Stimulated activated CD8-positive, alpha-beta memory T cell treated with anti-CD3 and anti-CD28 coated beads, Interleukin-7, amount 100 ng/mL, for 4 hours (primary cell): ENCODE results near the gene PPIL1.

Experiments
- DNase-seq, 2 donors: peaks; one replicate each; pipeline ENCODE4 v3.0.0-alpha.2; 2020; ENCODE audit warnings: low read depth in 2 of 2

PPIL1 gene

DNA sequence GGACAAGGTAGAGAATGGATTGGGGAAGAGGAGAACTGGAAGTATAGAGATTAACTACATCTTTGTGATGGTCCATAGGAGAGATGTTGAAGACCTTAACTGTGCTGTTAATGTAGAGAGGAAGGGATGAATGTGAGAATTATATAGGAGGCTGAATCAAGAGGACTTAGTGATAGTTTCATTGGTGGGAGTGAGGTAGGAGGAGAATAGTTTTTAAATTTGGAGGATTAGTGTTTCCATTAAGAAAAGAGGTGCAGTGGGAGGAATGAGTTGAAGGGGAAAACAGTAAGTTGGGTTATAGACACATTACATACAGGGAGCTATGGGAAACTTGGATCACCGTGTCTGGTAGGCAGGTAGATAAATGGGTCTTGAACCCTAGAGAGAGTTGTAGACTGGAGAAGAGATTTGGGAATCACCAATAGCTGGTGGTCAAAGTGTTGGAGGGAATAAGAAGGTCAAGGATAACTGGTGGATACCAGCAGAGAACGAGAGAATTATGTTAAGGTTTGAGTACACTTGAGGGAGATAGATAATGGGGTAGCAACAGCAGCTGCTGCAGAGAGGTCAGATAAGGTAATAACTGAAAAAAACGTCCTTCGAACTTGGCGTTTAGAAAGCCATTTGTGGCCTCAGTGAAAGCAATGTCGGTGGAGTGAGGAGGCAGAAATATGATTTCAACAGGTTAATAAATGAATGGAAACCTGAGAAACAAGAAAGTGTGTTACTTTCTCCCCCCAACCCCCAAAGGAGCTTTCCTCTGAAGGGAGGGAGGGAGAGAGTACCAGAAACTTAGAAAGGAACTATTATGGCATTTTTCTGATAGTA, 14.3 kb upstream of the PPIL1 start:
- no peak for DNase-seq

DNA sequence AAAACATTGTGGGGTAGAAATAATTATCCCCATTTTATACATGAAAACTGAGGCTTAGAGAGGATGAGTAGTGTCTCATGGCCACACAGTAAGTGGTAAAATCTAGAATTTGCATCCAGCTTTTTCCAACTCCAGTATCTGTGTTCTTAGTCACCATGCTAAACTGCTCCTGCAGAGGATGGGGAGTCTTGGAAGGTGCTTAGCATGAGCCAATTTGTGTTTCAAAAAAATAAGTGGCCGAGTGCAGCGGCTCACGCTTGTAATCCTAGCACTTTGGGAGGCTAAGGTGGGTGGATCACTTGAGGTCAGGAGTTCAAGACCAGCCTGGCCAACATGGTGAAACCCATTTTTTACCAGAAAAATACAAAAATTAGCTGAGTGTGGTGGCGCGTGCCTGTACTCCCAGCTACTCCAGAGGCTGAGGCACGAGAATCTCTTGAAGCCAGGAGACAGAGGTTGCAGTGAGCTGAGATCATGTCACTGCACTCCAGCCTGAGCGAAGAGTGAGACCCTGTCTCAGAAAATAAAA, 13.6 kb upstream of the PPIL1 start:
- no peak for DNase-seq

DNA sequence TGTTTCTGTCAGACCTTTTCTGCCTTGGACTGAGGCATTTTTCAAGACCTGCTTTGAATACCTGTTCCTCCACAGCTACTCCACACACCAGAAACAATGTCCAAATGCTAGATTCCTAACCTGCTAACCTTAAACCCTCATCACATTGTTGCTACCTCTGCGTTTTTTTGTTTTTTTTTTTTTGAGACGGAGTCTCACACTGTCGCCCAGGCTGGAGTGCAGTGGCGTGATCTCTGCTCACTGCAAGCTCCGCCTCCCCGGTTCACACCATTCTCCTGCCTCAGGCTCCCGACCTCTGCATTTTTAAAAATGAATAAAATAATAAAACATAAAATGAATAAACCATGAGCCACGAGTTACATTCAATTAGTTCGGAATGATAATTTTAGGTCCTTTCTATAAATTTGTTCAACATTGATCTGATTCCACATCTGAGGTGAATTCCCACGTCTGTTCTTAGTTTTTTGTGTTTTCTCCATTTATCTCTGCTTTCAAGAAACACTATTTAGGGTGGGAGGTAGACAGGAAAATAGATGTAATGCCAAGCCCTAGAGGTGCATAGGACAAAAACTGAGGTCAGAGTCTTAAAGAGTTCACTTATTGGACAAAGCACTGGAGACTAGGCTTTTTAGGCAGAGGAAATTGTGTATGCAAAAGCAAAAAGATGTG, 12.5 kb upstream of the PPIL1 start:
- no peak for DNase-seq

DNA sequence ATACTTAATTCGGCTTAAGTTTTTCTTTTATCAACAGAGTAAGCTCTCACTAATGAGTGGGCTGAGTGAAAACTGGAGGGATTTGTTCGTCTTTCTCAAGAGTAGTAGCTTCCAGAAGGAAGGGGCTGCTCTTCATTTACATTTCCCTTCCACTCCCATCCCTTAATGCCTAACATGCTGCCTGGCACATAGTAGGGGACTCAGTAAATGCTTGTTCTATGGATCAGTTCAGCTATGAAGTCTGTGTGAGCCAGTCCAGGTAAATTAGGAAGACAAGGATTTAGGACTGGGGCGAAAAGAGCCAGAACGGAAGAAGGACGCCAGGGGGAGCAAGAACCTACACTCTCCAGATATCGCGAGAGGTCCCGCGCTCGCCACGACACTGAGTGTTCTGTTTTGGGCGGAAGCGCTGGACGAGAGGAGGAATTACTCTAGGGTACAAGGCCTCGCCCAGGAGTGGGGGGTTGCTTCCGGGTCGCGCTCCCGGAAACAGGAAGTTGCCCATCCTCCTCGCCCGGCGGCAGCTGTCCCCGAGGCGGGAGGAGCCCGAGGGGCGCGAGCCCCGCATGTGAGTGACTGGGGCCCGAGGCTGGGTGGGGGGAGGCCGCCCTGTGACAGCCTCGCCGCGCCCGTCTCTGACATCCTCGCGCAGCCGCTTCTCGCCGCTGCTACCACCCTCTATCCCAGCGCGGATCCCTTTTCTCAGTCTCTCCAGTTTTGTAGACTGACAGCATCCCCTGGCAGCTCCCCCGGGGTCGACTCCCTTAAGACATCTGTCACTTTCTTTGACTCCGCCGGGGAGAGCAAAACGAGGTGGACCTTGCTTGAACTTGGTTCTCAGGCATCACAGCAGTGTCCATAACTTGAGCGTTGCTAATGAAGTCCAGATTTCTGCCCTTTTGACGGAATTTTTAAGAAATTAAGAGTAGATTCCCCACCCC, 11.1 kb upstream of the PPIL1 start, which contains the start of gene C6orf89:
TSS of gene C6orf89 (plus strand) at position 492 of the 941 bp plus-strand sequence. CDS start 13,493 bp downstream, outside the sequence.
- DNase-seq: peak; percentile 95 to 98

DNA sequence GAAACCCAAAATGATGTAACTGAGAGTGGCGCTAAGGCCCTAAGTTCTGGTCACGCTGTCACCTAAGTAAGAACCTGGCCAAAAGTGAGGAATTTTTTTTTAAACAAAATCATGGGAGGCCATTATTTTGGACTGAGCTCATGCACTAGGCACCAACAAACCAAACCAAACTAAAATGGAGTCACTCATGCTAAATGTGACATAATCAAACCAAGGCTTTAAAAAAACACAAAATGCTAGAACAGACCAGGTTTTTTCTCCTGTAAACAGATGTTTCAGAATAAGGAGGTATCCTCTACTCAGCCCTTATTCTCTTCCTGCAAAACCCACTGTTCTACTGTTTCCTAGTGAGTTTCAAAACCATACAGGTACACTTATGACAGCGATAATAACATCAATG, 10.0 kb upstream of the PPIL1 start:
- DNase-seq: no peak

DNA sequence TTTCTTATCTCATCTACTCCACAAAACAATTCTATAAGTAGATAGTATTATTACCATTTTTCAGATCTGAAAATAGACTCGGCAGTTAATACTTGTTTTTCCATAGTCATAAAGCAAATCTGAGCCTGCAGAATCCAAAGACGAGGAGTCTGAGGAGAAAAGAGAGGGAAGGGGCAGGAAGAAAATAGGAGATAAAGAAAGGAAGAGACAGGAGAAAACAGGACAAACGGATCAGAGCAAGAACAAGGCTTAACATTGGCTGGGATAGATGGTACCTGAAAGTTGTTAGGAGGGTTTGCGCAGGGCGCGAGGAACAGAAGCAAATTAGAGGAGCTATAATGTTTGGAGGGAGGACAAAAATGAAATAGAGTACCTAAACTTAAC, 639 bp upstream of the PPIL1 start:
- DNase-seq: no peak

DNA sequence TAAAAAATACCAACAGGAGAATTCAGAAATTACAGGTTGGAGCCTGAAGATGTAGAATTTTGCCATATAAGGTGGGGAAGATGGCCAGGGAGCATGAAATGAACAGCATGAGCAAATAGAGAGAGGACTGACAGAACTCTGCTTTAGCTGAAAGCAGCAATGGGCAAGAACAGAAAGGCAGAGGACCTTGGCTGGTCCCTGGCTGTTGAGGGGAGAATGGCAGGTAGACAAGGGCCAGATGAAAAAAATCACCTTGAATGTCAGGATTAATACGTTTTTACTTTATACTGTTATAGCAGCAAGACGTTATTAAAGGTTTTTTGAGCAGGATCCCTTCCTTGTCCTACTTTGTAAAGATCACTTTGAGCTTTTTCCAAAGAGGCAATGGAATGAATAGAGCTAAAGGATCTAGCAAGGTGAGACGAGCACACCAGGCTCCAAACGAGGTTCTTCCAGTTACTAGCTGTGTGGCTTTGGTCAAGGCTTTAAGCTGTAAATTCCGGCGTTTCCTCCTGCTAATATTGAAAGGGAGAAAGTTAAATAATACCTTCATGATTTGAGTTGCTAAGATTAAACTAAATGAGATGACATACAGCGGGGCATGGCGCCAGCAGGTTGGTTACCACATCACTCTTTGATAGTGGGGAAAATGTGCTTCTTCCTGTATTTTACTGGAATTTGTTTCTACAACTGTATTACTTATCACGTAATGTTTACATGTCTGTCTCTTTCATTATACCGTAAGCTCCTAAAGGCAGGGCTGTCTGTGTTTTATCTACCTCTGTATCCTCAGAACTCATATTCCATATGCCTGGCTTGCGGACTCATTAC, 776 bp downstream of the PPIL1 start:
- DNase-seq: no peak

DNA sequence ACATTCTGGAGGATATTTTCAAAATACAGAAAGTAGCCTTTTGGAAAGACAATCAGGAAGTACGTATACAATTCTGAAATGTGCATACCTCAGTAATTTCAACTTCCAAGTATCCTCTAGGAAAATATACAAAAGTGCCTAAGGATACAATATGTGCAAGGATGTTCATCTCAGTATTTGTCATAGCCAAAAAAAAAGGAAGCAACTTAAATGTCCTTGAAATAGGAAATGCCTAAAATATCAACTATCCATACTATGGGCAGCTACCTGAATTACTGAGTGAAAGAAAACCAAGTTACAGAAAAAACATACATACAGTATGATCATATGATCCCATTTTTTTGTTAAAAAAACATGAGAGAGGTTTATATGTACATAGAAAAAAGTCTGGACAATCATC, 1.5 kb downstream of the PPIL1 start:
- no peak for DNase-seq

DNA sequence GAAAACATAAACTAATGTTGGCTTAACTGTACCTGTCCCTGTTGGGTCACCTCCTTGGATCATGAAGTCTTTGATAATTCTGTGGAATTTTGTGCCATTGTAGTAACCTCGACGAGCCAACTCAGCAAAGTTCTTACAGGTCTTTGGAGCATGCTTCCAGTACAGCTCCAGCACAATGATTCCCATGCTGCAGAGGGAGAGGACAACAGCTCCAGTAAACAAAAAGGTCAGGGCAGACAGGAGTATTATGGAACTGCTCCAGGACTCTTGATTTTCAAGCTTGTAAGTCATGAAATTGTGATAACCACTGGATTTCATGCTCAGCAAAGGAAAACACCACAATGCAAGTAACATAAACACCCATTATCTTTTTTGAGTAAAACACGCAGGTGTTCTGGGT, 2.9 kb downstream of the PPIL1 start:
- DNase-seq: no peak

DNA sequence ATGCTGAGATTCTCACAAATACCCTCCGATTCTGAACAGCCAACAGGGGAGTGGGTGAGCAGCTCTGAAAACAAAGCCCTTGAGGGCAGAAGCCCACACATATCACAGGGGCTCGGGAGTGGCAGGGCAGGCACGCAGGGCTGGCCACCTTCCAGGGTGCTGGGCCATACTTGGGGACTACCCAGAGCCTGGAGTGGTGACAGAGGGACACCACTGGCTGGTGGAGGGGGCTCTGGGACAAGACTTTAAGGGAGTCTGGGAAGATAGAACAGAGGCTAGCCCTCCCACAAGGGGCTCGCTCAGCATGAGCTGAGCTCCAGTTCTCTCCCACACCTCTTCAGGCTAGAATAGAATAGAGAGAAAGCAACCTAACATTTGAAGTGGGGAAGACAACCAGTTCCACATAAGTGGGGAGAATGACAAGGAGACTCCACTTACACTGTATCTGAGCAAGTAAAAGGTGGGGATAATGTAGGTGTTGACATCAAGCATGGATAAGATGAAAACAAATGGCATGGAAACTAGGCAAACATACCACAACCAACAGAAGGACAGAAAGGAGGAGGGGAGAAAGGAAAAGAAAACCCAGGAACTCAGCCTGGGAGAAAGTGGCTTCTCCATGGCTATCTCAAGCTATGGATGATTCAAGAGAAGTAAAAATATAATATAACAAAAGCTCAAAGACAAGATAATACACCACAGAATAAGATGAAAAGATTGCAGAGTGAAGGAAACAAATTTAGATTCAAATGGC, 7.0 kb downstream of the PPIL1 start:
- DNase-seq: no peak

DNA sequence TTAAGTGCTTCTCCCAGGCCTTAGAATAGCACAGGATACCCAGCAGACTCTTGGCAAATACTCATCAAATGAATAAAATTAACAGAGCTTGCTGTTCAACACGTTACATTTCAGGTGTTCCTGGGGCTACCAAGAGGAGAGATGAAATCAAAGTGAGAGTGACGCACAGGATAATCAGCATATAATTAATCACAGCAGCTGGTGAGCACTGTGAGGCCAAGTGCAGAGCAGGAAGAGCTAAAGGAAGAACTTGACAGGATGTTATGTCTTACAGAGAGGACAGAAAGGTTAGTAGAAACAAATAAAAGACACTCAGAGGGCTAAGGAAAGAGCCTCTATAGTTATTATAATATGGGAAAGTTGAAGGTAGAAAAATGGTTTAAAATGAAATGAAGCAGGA, 8.8 kb downstream of the PPIL1 start:
- no peak for DNase-seq

DNA sequence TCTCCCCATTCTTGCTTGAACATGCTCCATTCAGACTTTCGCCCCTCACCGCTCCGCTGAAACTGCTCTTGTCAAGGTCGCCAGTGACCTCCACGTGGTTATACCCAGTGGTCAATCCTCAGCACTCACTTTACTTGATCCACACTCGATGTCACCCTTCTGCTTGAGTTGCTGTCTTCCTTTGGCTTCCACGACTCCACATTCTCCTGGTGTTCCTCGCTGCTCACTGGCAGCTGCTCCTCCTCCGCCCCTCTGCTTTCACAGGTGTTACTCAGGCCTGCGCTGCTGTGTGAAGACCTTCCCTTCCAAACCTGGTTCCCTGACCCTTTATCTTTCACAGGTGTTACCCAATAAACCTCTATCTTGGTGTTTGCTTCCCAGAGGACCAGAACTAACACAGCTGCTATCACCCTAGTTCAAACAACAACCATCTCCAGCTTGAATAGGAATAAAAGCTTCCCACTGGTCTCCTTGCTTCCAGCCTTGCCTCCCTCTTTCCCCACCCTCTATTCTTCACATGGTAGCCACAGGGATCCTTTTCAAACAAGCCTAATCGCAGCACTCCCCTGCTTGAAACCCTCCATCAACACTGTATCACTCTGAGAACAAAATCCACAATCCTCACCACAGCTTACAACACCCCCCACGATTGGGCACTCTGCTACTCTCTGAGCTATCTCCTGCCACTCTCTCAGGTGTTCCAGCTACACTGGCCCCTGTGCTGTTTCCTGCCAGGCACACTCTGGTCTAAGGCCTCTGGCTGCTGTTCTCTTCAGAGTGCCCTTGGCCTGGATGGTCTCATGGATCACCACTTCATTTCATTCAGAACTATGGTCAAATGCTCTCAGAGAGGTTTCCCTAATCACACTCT, 10.7 kb downstream of the PPIL1 start:
- no peak for DNase-seq

DNA sequence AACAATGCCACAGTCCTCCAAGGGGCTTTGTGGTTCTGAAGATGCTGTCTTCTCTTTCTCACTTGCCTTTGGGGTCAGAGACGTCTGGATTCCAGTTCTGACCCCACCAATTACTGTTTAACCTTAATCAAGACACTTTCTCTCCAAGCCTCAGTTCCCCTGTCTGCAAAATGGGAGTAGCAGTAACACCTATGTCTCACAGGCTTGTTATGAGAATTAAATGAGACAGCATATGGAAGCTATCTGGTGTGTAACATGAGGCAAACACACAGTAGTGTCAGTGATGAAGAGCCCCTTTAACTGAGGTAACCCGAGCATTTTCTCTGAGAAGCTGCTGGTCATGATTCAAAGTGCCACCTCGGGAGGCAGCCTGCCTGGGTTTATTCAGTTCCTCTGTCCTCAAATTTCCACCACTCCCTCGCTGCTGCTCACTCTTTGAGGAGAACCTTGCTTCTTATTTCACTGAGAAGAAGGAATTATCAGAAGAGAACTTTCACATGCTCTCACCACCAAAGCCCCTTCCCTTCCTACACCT, 11.7 kb downstream of the PPIL1 start:
- no peak for DNase-seq

DNA sequence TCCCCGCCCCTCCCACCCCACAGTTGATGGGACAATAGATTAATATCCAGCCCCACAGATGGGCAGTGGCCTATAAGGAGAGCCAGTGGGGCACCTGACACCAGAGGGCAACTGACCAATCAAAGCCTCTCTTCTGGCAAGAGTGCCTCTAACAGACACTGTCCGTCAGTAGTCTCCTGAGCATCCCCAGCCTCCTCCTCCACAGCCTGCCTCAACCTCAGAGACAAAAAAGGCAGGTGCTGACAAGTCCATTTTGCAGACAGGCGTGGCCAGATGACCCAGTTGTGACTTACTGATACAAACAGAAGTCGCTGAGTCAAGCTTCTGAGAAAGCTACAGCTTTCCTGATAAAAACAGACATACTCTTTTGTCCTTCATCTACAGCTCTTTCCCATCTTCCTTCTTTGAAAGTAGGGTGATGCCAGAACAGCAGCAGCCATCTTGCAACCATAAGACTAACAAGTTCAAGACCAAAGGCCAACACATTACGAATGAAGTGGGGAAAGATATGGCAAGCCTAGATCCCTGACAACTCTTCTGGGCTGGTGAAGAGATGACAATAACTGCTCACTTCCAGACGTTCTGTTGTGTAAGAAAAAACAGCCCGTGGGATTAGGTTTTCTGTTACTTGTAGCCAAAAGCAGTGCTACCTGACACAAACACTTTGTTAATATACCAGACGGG, 12.3 kb downstream of the PPIL1 start:
- DNase-seq: no peak

DNA sequence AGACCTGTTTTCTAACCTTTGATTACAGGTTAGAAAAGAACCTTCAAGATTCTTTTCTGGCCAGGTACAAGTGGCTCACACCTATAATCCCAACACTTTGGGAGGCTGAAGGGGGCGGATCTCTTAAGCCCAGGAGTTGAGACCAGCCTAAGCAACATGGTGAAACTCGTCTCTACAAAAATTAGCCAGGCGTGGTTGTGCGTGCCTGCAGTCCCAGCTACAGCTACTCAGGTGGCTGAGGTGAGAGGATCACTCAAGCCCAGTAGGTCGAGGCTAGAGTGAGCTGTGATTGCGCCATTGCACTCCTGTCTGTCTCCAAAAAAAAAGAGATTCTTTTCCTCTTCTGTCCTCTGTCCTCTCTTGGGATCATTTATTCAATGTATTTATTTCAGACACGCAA, 14.5 kb downstream of the PPIL1 start:
- no peak for DNase-seq

DNA sequence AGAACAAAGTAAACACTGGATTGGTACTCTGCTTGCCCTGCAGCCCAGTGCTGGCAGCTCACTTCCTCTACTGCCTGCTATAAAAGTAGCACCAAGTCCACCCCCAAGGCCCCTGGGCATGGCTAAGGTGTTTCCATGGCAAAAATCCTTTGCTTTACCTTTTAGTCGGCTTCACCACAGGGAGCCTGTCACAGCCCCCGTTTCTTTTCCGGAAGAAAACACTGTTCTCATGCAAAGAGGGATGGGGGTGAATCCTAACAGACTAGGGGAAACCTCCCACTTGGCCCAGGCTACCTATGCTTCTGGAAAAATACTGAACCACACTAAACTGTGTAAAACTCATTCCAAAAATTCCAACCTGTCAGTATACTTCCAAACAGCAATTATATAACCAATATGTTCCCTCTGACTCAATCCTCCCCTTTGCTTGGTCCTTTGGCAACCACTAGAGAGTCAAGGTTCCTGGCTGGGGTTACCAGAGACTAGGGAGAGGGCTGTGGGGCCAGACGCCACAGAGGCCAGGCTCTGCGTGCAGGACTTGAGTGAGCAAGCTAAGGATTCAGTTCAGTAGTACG, 16.1 kb downstream of the PPIL1 start:
- DNase-seq: no peak

DNA sequence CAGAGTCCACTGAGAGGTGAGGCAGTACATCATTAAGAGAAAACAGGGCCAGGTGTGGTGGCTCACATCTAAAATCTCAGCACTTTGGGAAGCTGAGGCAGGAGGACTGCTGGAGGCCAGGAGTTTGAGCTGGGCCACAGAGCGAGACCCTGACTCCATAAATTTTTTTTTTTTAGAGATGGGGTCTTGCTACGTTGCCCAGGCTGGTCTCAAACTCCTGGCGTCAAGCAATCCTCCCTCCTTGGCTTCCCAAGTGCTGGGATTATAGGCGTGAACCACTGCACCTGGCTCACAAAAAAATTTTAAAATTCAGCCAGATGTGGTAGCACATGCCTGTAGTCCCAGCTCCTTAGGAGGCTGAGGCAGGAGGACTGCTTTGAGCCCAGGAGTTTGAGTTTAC, 17.3 kb downstream of the PPIL1 start:
- no peak for DNase-seq

DNA sequence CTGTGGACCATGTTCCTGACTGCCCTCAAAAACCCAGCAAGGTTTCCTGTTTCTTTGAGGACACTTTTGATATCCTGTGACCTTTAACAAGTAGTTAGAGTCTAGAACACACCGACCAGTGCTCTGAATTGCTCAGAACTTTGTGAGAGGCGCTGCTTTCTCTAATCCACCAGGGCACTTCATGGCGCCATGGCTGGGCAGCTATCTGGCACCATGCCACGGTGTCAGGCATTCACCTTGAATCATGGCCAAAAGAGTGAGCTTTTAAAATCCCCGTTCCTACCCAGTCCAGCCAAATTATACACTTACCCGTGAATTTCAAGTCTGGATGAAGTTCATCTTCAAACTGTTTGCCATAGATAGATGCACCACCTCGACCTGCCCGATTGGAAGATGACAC, 18.3 kb downstream of the PPIL1 start:
- no peak for DNase-seq
